IPS DF 6.9 (cell line): ENCODE data around the gene PPP1R1B.

Experiments
- DNase-seq: peaks from one replicate; pipeline ENCODE4 v3.0.0-alpha.2; 2013; ENCODE audit warnings: low read depth, low spot score
- H3K27ac ChIP-seq: one replicate; pipeline ENCODE4 v1.5.1; 2013; ENCODE audit warnings: low read length, control low read depth
- H3K27me3 ChIP-seq: 2 replicates; pipeline ENCODE4 v1.6.1; 2013; ENCODE audit warnings: mild to moderate bottlenecking, low read length; ENCODE audit not compliant: control insufficient read depth, insufficient read depth
- H3K36me3 ChIP-seq: 2 replicates; pipeline ENCODE4 v1.6.1; 2013; ENCODE audit warnings: low read length; ENCODE audit not compliant: control insufficient read depth, insufficient read depth
- H3K4me1 ChIP-seq: 2 replicates; pipeline ENCODE4 v1.6.1; 2013; ENCODE audit warnings: low read length; ENCODE audit not compliant: control insufficient read depth, insufficient read depth
- H3K4me3 ChIP-seq: 2 replicates; pipeline ENCODE4 v1.5.1; 2013; ENCODE audit warnings: mild to moderate bottlenecking, low read length
- H3K9me3 ChIP-seq: 2 replicates; pipeline ENCODE4 v1.6.1; 2013; ENCODE audit warnings: low read length, inconsistent platforms; ENCODE audit not compliant: control insufficient read depth, insufficient read depth
- WGBS: extraction: QIAGEN DNeasy Blood & Tissue Kit; methylation state at CpG from one replicate; pipeline ENCODE4 v1.1.7; 2013; ENCODE audit warnings: mixed read lengths, missing lambda C conversion rate; ENCODE audit not compliant: insufficient read length, insufficient coverage; 5-methylcytosine and 5-hydroxymethylcytosine counted together

PPP1R1B gene

DNA sequence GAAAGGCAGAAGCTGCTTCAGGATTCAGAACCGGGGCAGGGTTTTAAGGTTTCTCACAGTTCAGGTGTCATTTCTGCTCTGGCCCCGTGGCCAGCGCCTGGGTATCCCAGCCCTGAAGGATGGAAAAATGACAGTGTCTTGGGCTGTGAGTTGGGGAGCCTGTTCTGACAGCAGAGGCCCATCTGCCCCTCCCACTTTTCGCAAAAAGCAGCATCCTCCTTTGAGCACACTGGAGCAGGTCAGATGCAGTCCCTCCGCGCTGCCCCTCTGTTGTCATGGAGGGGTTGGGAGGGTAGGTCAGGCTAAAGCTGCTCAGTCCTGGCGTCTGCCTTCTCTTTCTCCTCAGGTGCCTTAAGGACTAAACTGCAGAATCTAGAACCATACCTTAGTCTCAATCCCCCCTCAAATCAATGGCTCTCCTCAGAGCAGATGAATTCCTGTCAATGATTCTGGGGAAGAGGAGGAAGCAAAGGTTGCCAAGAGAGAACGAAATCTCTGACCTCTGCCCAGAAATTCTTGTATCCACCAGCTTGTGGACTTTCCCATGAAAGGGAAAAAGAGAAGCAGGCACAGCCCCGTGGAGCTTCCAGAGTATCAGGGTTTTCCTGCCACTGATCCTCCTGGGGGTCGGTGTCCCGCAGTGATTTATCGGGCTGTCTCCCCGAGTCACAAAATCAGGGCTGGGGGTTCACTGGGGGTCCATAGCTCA, 26.3 kb upstream of the PPP1R1B start:
- peaks cover 93% of the 10 kb centered on the region for H3K27me3 ChIP-seq
- H3K4me1 ChIP-seq, result peaks cover 1% of the 10 kb centered on the region; the same call in 1 of the 2 replicates
- no peaks in the 10 kb centered on the region for H3K36me3 ChIP-seq
- no peaks in the 10 kb centered on the region for H3K9me3 ChIP-seq
- no peak overlapping the region for H3K27ac ChIP-seq
- DNase-seq, result no peak
- no CpG with 5 or more reads among the region's 13 CpGs for WGBS
- no peak overlapping the region for H3K4me3 ChIP-seq

DNA sequence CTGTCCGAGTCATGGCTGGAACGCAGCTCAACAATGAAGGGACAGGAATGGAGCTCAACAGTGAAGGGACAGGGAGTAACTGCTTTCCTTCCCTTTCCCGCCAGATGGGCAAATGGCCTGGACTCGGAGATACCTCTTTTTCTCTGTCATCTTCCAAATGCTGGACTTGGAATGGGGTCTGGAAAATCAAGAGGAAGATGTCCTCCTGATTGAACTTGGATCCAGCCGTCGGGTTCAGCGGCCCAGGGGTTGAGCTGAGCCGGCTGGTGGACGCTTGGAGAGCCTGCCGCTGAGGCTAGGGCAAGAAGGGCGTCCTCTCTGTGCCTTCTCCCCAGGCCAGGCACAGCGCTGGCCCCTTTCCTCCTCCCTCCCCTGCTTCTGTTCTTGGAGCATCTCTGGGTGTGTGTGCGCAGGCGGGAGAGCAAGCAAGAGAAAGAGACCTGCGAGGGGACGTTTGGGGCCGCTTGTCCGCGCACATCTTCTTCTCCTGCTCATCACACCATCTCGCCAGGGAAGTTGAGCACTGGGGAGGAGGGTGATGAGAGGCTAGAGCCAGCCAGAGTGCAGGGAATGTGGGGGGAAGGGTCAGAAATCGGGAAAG, 25.7 kb upstream of the PPP1R1B start:
- peaks cover 6% of the 10 kb centered on the region; the same call in 1 of the 2 replicates for H3K4me1 ChIP-seq
- no peak for DNase-seq
- H3K9me3 ChIP-seq, result no peaks in the 10 kb centered on the region
- H3K27me3 ChIP-seq, result peaks cover 93% of the 10 kb centered on the region
- no peak overlapping the region for H3K27ac ChIP-seq
- no peaks in the 10 kb centered on the region for H3K36me3 ChIP-seq
- no CpG with 5 or more reads among the region's 21 CpGs for WGBS
- H3K4me3 ChIP-seq, result no peak overlapping the region

DNA sequence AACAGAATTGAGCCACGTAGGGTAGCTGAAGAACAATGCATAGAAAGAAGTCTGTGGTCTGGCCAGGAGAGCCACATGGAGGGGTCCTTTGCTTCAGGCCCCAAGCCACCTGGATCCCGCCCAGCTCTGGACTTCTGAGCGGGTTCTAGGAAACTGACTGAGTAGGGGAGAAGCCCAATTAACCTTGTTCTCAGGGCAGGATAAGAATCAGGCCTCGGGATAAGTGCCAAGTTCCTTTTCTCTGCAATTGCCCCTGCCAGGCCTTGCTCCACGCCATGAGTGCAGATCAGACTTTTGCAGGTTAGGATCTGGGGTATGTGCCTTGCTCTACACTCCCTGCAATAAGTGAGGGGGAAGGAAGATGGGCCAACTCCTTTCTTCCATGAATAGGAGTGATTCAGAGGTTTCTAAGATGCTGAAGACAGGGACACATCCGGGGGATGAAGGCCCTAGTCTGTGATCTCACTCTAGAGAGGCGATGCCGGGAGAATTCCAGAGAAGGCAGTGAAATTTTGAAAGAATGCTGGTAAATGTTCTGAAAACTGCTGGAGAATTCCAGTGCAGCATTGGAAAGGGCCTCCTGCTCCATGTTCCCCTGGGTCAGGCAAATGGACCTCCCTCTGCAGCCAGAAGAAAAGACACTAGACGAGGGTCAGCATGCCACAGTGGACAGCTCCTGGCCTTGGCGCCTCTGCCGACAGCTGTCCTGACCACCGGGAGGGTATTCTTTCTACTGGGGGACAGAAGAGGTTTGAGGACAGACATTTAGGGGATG, 24.8 kb upstream of the PPP1R1B start:
- Histone ChIP-seq H3K4me1 (peaks cover 7% of the 10 kb centered on the region; the same call in 1 of the 2 replicates), H3K27me3 (peaks cover 92% of the 10 kb centered on the region), H3K27ac (no peak overlapping the region), H3K36me3 (no peaks in the 10 kb centered on the region), H3K9me3 (no peaks in the 10 kb centered on the region), H3K4me3 (no peak overlapping the region)
- DNase-seq, result no peak
- no CpG with 5 or more reads among the region's 12 CpGs for WGBS

DNA sequence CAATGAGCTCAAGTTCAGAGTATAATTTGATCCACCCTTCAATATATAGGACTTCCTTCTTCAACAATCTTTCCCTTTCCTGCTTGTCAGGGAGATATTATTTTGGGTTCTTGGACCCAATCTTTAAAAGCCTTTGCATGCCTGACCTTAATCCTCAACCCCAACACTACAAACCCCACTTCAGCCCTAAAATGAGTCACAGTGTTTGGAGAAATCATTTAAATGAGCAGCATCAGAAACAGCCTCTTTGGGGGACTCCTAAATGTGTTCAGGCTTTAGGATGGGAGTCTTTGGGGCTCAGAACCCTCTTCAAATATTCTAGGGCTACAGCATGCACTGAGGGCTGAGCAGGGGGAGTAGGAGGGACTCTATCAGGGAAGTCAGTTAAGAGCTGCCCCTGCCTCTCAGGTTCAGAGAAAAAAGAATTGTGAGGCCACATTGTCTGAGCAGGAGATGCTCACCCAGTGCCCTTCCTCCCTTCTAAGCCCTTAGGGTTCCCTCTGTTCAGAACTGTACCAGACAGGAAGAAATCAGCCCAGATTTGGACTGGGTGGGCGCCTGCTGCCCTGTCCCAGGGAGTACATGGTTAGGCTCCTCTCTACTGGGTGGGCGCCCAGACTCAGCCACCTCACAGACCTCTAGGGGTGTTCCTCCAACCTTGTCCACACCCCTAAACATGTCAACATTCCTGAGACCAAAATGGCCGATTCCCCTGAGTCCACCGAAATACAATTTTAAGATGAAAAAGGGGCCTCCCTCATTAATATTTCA, 24.0 kb upstream of the PPP1R1B start:
- no CpG with 5 or more reads among the region's 4 CpGs for WGBS
- no peak for DNase-seq
- no peaks in the 10 kb centered on the region for H3K36me3 ChIP-seq
- peaks cover 90% of the 10 kb centered on the region for H3K27me3 ChIP-seq
- H3K27ac ChIP-seq, result no peak overlapping the region
- H3K4me3 ChIP-seq, result no peak overlapping the region
- peaks cover 7% of the 10 kb centered on the region; the same call in 1 of the 2 replicates for H3K4me1 ChIP-seq
- H3K9me3 ChIP-seq, result no peaks in the 10 kb centered on the region

DNA sequence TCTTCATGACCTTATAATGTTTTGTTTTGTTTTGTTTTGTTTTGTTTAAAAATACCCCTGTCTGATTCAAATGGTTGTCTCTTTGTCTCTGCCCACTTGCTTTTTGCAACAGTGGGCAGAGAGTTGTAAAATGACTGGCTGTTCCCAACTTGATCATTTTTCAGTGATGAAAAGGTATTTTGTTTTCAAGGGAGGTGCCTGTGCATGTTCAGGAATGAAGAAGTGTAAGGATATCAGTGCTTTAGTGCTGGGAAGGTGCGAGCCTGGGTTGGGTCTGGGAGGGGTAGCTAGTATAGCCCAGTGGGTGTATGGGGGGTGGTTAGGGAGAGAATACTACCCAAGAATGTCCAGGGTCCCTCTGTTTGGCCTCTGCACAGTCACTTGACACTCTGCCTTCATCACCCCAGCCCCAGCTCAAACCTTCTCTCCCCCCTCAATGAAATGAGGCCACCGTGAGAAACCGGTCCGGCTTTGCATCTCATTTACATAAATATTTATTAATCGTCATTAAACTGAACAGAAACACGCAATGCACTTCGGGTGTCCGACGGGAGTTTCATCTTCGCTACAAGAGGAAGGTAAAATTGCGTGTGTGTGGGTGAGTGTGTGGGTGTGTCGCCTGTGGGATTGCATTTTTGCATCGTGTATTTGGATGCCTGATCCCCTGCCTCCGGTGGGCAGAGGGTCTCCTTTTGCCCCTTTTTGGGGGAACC, 23.3 kb upstream of the PPP1R1B start:
- no peaks in the 10 kb centered on the region for H3K9me3 ChIP-seq
- no CpG with 5 or more reads among the region's 14 CpGs for WGBS
- DNase-seq, result no peak
- H3K27ac ChIP-seq, result no peak overlapping the region
- H3K4me1 ChIP-seq, result peaks cover 8% of the 10 kb centered on the region
- peaks cover 90% of the 10 kb centered on the region for H3K27me3 ChIP-seq
- peak overlapping the region; percentile 4; the same call in 1 of the 2 replicates for H3K4me3 ChIP-seq
- H3K36me3 ChIP-seq, result no peaks in the 10 kb centered on the region

DNA sequence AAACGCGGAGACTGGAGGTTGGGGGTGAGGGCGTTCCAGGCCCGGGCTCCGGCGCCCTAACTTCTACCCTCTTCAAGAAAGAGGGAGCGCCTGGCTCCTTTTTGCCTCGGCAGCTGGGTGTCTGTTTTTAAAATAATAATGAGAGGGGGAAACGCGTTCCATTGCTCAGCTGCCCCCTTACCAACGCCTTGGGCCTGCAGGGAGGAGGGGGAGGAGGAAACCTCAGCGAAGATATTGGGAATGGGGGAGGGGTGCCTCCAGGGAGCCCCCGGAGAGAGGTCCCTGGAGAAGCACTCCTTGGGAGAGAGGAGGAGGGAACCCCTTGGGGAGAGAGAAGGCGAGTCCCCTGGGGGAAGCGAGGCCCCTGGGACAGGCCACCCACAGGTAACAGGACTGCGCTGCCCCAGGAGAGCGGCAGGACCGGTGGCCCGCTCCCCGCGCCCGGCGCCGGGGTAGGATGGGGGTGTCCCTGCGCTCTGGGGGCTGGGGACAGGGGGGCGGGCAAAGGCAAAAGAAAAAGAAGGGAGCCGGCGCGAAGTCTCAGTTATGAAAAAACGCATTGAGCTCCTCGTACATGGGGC, 21.8 kb upstream of the PPP1R1B start:
- H3K27ac ChIP-seq, result no peak overlapping the region
- WGBS, result no CpG with 5 or more reads among the region's 31 CpGs
- H3K9me3 ChIP-seq, result no peaks in the 10 kb centered on the region
- H3K27me3 ChIP-seq, result peaks cover 88% of the 10 kb centered on the region
- H3K4me1 ChIP-seq, result peaks cover 8% of the 10 kb centered on the region
- H3K36me3 ChIP-seq, result no peaks in the 10 kb centered on the region
- no peak for DNase-seq
- no peak overlapping the region for H3K4me3 ChIP-seq

DNA sequence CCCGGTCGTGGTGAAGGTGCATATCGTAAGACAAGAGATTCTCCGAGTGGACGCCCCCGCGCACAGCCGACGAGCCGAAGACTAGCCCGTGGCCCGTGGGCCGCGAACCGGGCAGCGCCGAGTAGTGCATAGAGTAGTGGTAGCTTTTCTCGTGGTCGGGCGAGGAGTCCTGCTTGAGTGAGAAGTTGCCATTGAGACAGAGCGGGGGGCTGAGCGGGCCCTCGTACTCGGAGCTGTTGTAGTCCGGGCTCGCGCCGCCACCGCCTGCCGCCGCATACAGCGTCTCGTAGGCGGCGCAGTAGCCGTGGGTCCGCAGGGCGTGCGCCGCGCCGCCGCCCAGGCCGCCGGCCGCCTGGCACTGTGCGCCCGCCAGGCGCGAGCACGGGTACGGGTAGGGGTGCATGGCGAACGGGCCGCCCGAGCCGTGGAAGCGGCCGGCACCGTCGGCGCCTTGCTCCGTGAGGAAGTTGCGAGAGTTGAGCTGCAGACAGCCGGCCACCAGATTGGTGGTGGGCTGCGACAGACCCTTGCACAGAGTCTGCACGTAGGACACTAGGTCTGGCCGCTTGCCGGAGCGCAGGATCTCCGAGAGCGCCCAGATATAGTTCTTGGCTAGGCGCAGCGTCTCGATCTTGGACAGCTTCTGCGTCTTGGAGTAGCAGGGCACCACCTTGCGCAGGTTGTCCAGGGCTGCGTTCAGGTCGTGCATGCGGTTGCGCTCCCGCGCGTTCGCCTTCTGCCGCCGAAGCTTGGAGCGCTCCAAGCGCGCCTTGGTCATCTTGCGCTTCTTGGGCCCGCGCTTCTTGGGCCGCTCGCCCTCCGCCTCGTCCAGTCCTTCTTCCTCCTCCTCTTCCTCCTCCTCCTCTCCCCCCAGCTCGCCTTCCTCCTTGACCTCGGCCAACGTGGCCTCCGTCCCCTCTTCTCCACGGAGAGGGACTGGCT, 21.0 kb upstream of the PPP1R1B start:
- peaks cover 8% of the 10 kb centered on the region for H3K4me1 ChIP-seq
- H3K27me3 ChIP-seq, result peaks cover 81% of the 10 kb centered on the region
- H3K9me3 ChIP-seq, result no peaks in the 10 kb centered on the region
- no CpG with 5 or more reads among the region's 102 CpGs for WGBS
- no peak for DNase-seq
- no peak overlapping the region; the same call in 1 of the 2 replicates for H3K4me3 ChIP-seq
- H3K36me3 ChIP-seq, result no peaks in the 10 kb centered on the region
- H3K27ac ChIP-seq, result no peak overlapping the region

DNA sequence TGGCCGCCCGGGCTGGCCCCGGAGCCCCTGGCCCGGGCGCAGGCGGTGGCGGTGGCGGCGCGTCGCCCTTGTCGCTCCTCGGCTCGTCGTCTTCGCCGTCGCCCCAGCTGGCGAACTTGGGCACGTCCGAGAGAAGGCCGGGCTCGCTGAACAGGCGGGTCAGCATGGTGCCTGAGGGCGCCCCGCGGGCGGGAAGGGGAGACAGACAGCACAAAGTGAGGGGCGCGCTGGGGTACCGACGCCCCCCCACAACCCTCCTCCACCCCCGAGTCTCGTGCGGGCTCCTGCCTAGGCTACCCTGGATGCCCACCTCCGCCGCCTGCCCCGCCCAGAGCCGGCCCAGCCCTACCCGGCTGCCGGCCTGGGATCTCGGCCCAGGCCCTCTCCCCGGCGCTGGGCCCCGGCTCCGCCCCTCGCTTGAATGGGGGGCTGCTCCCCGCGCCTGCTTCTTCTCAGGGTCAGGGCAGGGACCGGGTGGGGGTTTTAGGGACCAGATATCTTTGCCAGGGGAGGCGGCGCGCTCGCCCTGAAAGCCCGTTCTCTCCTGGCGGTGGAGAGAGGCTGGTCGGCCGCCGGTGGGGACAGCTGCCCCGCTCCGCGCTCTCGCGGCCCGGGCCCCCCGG, 20.2 kb upstream of the PPP1R1B start:
- DNase-seq, result no peak
- Histone ChIP-seq H3K27ac (no peak overlapping the region), H3K4me1 (peaks cover 10% of the 10 kb centered on the region), H3K4me3 (peak overlapping the region; percentile 12; the same call in 1 of the 2 replicates), H3K27me3 (peaks cover 73% of the 10 kb centered on the region), H3K36me3 (no peaks in the 10 kb centered on the region), H3K9me3 (no peaks in the 10 kb centered on the region)
- WGBS, result no CpG with 5 or more reads among the region's 66 CpGs
